NCI-H774 (cell line): ENCODE results near the gene LYAR.

ENCODE experiments used
- DNase-seq: peaks from one replicate; lab custom pipeline; 2025; lab: John Stamatoyannopoulos, UW

LYAR gene

GRCh38 chr4:4289941-4290850, at the start of gene LYAR, which contains the start of gene ZBTB49:
Gene LYAR (minus strand): TSS chr4:4290154. CDS start chr4:4283742, 6,412 bp downstream.
Gene ZBTB49 (plus strand): TSS chr4:4290251. CDS start chr4:4299946, 9,695 bp downstream.
- peak; percentile 86 for DNase-seq

GRCh38 chr4:4339504-4340085, 49.6 kb upstream of the LYAR start:
- no peak for DNase-seq

GRCh38 chr4:4338210-4339001, 48.5 kb upstream of the LYAR start:
- no peak for DNase-seq

- DNase-seq, result peak; percentile 59
Observed at GRCh38 chr4:4334798-4335520, 45.0 kb upstream of the LYAR start.

GRCh38 chr4:4333265-4333706, 43.3 kb upstream of the LYAR start:
- no peak for DNase-seq

GRCh38 chr4:4332529-4332928, 42.6 kb upstream of the LYAR start:
- no peak for DNase-seq

- no peak for DNase-seq
Observed at GRCh38 chr4:4330794-4331193, 40.8 kb upstream of the LYAR start.

- no peak for DNase-seq
Observed at GRCh38 chr4:4329496-4329895, 39.5 kb upstream of the LYAR start.

- DNase-seq, result no peak
Observed at GRCh38 chr4:4328840-4329239, 38.9 kb upstream of the LYAR start.

GRCh38 chr4:4328206-4328605, 38.3 kb upstream of the LYAR start:
- no peak for DNase-seq

GRCh38 chr4:4327652-4328121, 37.7 kb upstream of the LYAR start:
- DNase-seq, result no peak

GRCh38 chr4:4326166-4326565, 36.2 kb upstream of the LYAR start:
- no peak for DNase-seq

GRCh38 chr4:4325321-4325720, 35.4 kb upstream of the LYAR start:
- no peak for DNase-seq

- DNase-seq, result no peak
Observed at GRCh38 chr4:4323705-4324534, 34.0 kb upstream of the LYAR start.

- DNase-seq, result no peak
Observed at GRCh38 chr4:4321951-4322688, 32.2 kb upstream of the LYAR start.

- DNase-seq, result no peak
Observed at GRCh38 chr4:4320951-4321714, 31.2 kb upstream of the LYAR start.

- no peak for DNase-seq
Observed at GRCh38 chr4:4320528-4320927, 30.6 kb upstream of the LYAR start.

GRCh38 chr4:4317496-4318232, 27.7 kb upstream of the LYAR start:
- no peak for DNase-seq

- DNase-seq, result no peak
Observed at GRCh38 chr4:4316150-4316495, 26.2 kb upstream of the LYAR start.
